Activated naive CD8-positive, alpha-beta T cell treated with anti-CD3 and anti-CD28 coated beads for 36 hours (primary cell): ENCODE data around the gene PCDHB3. TPM values are rescaled to one million over a fixed set of nuclear protein-coding genes. Genes with fewer than 3 reads are reported as not detected.
"Not testable (repeated sequence)": the region's sequence is repeated elsewhere in the genome, so short reads cannot be mapped to it uniquely, and the experiment has no call there.

Source experiments
- DNase-seq: peaks from one replicate; pipeline ENCODE4 v3.0.0; 2021
- H3K27ac Mint-ChIP-seq: one replicate; pipeline ENCODE4 v1.8.0; 2022; ENCODE audit warnings: mild to moderate bottlenecking, moderate library complexity, mixed read lengths
- H3K27me3 Mint-ChIP-seq: one replicate; pipeline ENCODE4 v1.8.0; 2022; ENCODE audit warnings: mild to moderate bottlenecking, mixed read lengths
- H3K36me3 Mint-ChIP-seq: one replicate; pipeline ENCODE4 v1.8.0; 2021; ENCODE audit warnings: mild to moderate bottlenecking, mixed read lengths
- H3K4me1 Mint-ChIP-seq: one replicate; pipeline ENCODE4 v1.8.0; 2021; ENCODE audit warnings: mixed read lengths
- H3K4me3 Mint-ChIP-seq: one replicate; pipeline ENCODE4 v1.8.0; 2022; ENCODE audit warnings: mild to moderate bottlenecking, moderate library complexity, mixed read lengths
- H3K9me3 Mint-ChIP-seq: one replicate; pipeline ENCODE4 v1.8.0; 2022; ENCODE audit warnings: mixed read lengths
- total RNA-seq, 2 experiments: library from RNA; stranded (reverse); gene quantifications; one replicate each; pipeline ENCODE4 v1.2.3, GENCODE V29; 2021

The PCDHB3 gene
- not detected for total RNA-seq

- Mint-ChIP-seq H3K4me3 (no peak within 1 kb of the TSS), H3K27me3 (peaks cover 63% of the 10 kb centered on the region), H3K9me3 (peaks cover 31% of the 10 kb centered on the region), H3K36me3 (peaks cover 13% of the 10 kb centered on the region), H3K27ac (no peak within 1 kb of the TSS), H3K4me1 (no peaks in the 10 kb centered on the region)
- peak; percentile 28 for DNase-seq
Measured at GRCh38 chr5:141100243-141100805, at the start of gene PCDHB3. PCDHB3 (plus strand) TSS chr5:141100473; CDS start chr5:141100650, 177 bp downstream.

GRCh38 chr5:141050622-141051520 is 49.4 kb upstream of the PCDHB3 start, which contains the start of gene PCDHB1:
PCDHB1 (plus strand) TSS chr5:141051374; CDS start chr5:141051471, 97 bp downstream.
- DNase-seq: no peak
- Mint-ChIP-seq H3K4me1 (peaks cover 4% of the 10 kb centered on the region), H3K27ac (no peak within 1 kb of the TSS), H3K9me3 (peaks cover 9% of the 10 kb centered on the region), H3K27me3 (peaks cover 55% of the 10 kb centered on the region), H3K36me3 (no peaks in the 10 kb centered on the region), H3K4me3 (peak within 1 kb of the TSS; percentile 56)

DNA sequence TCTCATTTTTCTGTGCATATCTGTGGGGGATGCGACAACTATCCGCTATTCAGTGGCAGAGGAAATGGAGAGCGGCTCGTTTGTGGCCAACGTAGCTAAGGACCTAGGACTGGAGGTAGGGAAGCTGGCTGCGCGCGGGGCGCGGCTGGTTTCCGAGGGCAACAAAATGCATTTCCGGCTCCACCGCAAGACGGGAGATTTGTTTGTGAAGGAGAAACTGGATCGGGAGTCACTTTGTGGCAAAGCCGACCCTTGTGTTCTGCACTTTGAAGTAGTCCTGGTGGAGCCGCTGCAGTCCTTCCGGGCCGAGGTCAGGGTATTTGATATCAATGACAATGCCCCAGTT is 48.8 kb upstream of the PCDHB3 start:
- Mint-ChIP-seq H3K4me1 (peaks cover 4% of the 10 kb centered on the region), H3K4me3 (peak overlapping the region; percentile 56), H3K36me3 (no peaks in the 10 kb centered on the region), H3K27me3 (peaks cover 55% of the 10 kb centered on the region), H3K9me3 (peaks cover 9% of the 10 kb centered on the region), H3K27ac (no peak overlapping the region)
- DNase-seq: no peak

GRCh38 chr5:141077826-141078225 is 22.4 kb upstream of the PCDHB3 start:
- Mint-ChIP-seq H3K27ac (no peak overlapping the region), H3K27me3 (peaks cover 49% of the 10 kb centered on the region), H3K36me3 (no peaks in the 10 kb centered on the region), H3K9me3 (peaks cover 7% of the 10 kb centered on the region), H3K4me1 (no peaks in the 10 kb centered on the region), H3K4me3 (no peak overlapping the region)
- no peak for DNase-seq

GRCh38 chr5:141082228-141082627 is 18.0 kb upstream of the PCDHB3 start:
- no peak for DNase-seq
- Mint-ChIP-seq H3K4me1 (no peaks in the 10 kb centered on the region), H3K27me3 (peaks cover 51% of the 10 kb centered on the region), H3K36me3 (peaks cover 2% of the 10 kb centered on the region), H3K4me3 (no peak overlapping the region), H3K27ac (no peak overlapping the region), H3K9me3 (peaks cover 7% of the 10 kb centered on the region)

DNA sequence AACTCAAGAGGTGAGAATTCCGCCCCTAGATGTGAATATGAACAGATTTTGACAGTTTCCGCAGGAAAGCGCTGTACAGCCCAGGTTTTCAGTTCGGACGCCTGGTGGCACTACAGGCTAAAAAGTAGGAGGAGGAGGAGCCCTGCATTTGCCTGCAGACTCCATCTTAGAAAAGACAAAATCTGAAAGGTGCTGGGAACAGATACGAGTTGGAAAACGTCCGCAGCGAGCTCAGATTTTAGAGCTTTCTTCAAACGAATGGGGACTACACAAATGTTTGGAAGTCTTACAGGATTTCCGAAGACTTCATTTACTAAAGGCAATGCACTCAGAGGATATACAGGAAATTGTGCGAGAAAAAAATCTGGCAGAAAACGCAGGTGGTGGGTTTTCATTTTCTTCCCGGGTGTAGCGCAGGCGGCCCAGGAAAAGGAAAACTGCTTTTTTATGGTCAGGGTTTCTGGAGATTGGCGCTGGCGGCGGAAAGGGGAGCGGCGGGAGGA is 15.7 kb upstream of the PCDHB3 start:
- H3K4me1 Mint-ChIP-seq: no peaks in the 10 kb centered on the region
- H3K27ac Mint-ChIP-seq: no peak overlapping the region
- peak overlapping the region; percentile 84 for H3K4me3 Mint-ChIP-seq
- peaks cover 8% of the 10 kb centered on the region for H3K9me3 Mint-ChIP-seq
- DNase-seq: peak; percentile 36
- peaks cover 2% of the 10 kb centered on the region for H3K36me3 Mint-ChIP-seq
- peaks cover 41% of the 10 kb centered on the region for H3K27me3 Mint-ChIP-seq

GRCh38 chr5:141094481-141095262 is 5.6 kb upstream of the PCDHB3 start, which contains the start of gene PCDHB2:
PCDHB2 (plus strand) TSS chr5:141094615; CDS start chr5:141094791, 176 bp downstream.
- Mint-ChIP-seq H3K27ac (no peak within 1 kb of the TSS), H3K27me3 (peaks cover 54% of the 10 kb centered on the region), H3K4me3 (no peak within 1 kb of the TSS), H3K9me3 (peaks cover 29% of the 10 kb centered on the region), H3K4me1 (no peaks in the 10 kb centered on the region), H3K36me3 (peaks cover 7% of the 10 kb centered on the region)
- no peak for DNase-seq

DNA sequence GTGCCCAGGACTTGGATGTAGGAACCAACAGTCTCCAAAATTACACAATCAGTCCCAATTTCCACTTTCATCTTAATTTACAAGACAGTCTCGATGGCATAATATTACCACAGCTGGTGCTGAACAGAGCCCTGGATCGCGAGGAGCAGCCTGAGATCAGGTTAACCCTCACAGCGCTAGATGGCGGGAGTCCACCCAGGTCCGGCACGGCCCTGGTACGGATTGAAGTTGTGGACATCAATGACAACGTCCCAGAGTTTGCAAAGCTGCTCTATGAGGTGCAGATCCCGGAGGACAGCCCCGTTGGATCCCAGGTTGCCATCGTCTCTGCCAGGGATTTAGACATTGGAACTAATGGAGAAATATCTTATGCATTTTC is 5.0 kb upstream of the PCDHB3 start:
- H3K9me3 Mint-ChIP-seq: peaks cover 33% of the 10 kb centered on the region
- no peak overlapping the region for H3K4me3 Mint-ChIP-seq
- DNase-seq: no peak
- H3K36me3 Mint-ChIP-seq: peaks cover 10% of the 10 kb centered on the region
- no peaks in the 10 kb centered on the region for H3K4me1 Mint-ChIP-seq
- peaks cover 60% of the 10 kb centered on the region for H3K27me3 Mint-ChIP-seq
- no peak overlapping the region for H3K27ac Mint-ChIP-seq

DNA sequence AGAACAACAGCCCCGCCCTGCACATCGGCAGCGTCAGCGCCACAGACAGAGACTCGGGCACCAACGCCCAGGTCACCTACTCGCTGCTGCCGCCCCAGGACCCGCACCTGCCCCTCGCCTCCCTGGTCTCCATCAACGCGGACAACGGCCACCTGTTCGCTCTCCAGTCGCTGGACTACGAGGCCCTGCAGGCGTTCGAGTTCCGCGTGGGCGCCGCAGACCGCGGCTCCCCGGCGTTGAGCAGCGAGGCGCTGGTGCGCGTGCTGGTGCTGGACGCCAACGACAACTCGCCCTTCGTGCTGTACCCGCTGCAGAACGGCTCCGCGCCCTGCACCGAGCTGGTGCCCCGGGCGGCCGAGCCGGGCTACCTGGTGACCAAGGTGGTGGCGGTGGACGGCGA is 4.1 kb upstream of the PCDHB3 start:
- Mint-ChIP-seq H3K9me3 (peaks cover 41% of the 10 kb centered on the region), H3K36me3 (peaks cover 17% of the 10 kb centered on the region), H3K27me3 (peaks cover 69% of the 10 kb centered on the region)
- H3K4me1 Mint-ChIP-seq, H3K27ac Mint-ChIP-seq, H3K4me3 Mint-ChIP-seq, DNase-seq: not testable (repeated sequence)

DNA sequence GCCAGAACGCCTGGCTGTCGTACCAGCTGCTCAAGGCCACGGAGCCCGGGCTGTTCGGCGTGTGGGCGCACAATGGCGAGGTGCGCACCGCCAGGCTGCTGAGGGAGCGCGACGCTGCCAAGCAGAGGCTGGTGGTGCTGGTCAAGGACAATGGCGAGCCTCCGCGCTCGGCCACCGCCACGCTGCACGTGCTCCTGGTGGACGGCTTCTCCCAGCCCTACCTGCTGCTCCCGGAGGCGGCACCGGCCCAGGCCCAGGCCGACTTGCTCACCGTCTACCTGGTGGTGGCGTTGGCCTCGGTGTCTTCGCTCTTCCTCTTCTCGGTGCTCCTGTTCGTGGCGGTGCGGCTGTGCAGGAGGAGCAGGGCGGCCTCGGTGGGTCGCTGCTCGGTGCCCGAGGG is 3.7 kb upstream of the PCDHB3 start:
- not testable (repeated sequence) for H3K4me3 Mint-ChIP-seq, H3K27ac Mint-ChIP-seq
- H3K27me3 Mint-ChIP-seq: peaks cover 73% of the 10 kb centered on the region

DNA sequence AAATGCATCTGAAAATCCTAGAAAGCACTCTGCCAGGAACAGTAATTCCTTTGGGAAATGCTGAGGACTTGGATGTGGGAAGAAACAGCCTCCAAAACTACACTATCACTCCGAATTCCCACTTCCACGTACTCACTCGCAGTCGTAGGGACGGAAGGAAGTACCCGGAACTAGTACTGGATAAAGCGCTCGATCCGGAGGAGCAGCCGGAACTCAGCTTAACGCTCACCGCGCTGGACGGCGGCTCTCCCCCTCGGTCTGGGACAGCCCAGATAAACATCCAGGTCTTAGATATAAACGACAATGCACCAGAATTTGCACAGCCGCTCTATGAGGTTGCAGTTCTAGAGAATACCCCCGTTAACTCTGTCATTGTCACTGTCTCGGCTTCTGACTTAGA is 786 bp downstream of the PCDHB3 start:
- Mint-ChIP-seq H3K27ac (no peak overlapping the region), H3K27me3 (peaks cover 57% of the 10 kb centered on the region), H3K4me1 (no peaks in the 10 kb centered on the region), H3K36me3 (peaks cover 11% of the 10 kb centered on the region), H3K9me3 (peaks cover 24% of the 10 kb centered on the region), H3K4me3 (no peak overlapping the region)
- no peak for DNase-seq

More for the DNA sequence above, 3.7 kb upstream of the PCDHB3 start:
- H3K9me3 Mint-ChIP-seq: peaks cover 45% of the 10 kb centered on the region
- not testable (repeated sequence) for H3K4me1 Mint-ChIP-seq, DNase-seq
- peaks cover 17% of the 10 kb centered on the region for H3K36me3 Mint-ChIP-seq

GRCh38 chr5:141102070-141102469 is 1.8 kb downstream of the PCDHB3 start:
- H3K4me3 Mint-ChIP-seq, H3K27ac Mint-ChIP-seq, H3K4me1 Mint-ChIP-seq, DNase-seq: not testable (repeated sequence)
- peaks cover 11% of the 10 kb centered on the region for H3K36me3 Mint-ChIP-seq
- H3K27me3 Mint-ChIP-seq: peaks cover 55% of the 10 kb centered on the region
- peaks cover 24% of the 10 kb centered on the region for H3K9me3 Mint-ChIP-seq

DNA sequence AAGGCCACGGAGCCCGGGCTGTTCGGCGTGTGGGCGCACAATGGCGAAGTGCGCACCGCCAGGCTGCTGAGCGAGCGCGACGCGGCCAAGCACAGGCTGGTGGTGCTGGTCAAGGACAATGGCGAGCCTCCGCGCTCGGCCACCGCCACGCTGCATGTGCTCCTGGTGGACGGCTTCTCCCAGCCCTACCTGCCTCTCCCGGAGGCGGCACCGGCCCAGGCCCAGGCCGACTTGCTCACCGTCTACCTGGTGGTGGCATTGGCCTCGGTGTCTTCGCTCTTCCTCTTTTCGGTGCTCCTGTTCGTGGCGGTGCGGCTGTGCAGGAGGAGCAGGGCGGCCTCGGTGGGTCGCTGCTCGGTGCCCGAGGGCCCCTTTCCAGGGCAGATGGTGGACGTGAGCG is 2.2 kb downstream of the PCDHB3 start:
- H3K36me3 Mint-ChIP-seq: peaks cover 11% of the 10 kb centered on the region
- DNase-seq, H3K4me1 Mint-ChIP-seq, H3K27ac Mint-ChIP-seq, H3K4me3 Mint-ChIP-seq: not testable (repeated sequence)
- peaks cover 52% of the 10 kb centered on the region for H3K27me3 Mint-ChIP-seq
- H3K9me3 Mint-ChIP-seq: peaks cover 24% of the 10 kb centered on the region

GRCh38 chr5:141105350-141105749 is 5.1 kb downstream of the PCDHB3 start:
- H3K27ac Mint-ChIP-seq: no peak overlapping the region
- peaks cover 19% of the 10 kb centered on the region for H3K9me3 Mint-ChIP-seq
- H3K27me3 Mint-ChIP-seq: peaks cover 34% of the 10 kb centered on the region
- no peak overlapping the region for H3K4me3 Mint-ChIP-seq
- DNase-seq: no peak
- peaks cover 9% of the 10 kb centered on the region for H3K36me3 Mint-ChIP-seq
- no peaks in the 10 kb centered on the region for H3K4me1 Mint-ChIP-seq

- DNase-seq: no peak
- Mint-ChIP-seq H3K27me3 (peaks cover 31% of the 10 kb centered on the region), H3K9me3 (peaks cover 32% of the 10 kb centered on the region), H3K36me3 (peaks cover 5% of the 10 kb centered on the region), H3K4me1 (no peaks in the 10 kb centered on the region), H3K27ac (no peak overlapping the region), H3K4me3 (no peak overlapping the region)
Measured at GRCh38 chr5:141119250-141119649, 19.0 kb downstream of the PCDHB3 start.
